GM18861 (cell line): Measurements from ENCODE around the gene CACNG7.
"Not testable (repeated sequence)": the region's sequence is repeated elsewhere in the genome, so short reads cannot be mapped to it uniquely, and the experiment has no call there.

ENCODE experiments used
- ATAC-seq: cut with Tn5 transposase; IDR thresholded peaks from one replicate; pipeline ENCODE4 v1.9.1; 2021; ENCODE audit not compliant: unreplicated experiment

CACNG7 gene

GRCh38 chr19:53908935-53909415, at the start of gene CACNG7:
Gene CACNG7, plus strand, starts transcription at chr19:53909278. Its CDS starts 3,554 bp downstream, at chr19:53912832.
- ATAC-seq, result no peak

GRCh38 chr19:53864308-53864836, 44.7 kb upstream of the CACNG7 start:
- no peak for ATAC-seq

GRCh38 chr19:53865523-53865917, 43.6 kb upstream of the CACNG7 start:
- no peak for ATAC-seq

GRCh38 chr19:53865918-53866864, 42.9 kb upstream of the CACNG7 start:
- ATAC-seq, result no peak

- ATAC-seq, result no peak
Observed at GRCh38 chr19:53866865-53867224, 42.2 kb upstream of the CACNG7 start.

GRCh38 chr19:53867225-53868090, 41.6 kb upstream of the CACNG7 start, which contains the start of gene MYADM:
Gene MYADM, plus strand, starts transcription at chr19:53867883. Its CDS starts 5,647 bp downstream, at chr19:53873530.
- peak; percentile 67 for ATAC-seq

GRCh38 chr19:53868091-53868891, 40.8 kb upstream of the CACNG7 start:
- ATAC-seq, result no peak

- ATAC-seq, result peak; percentile 29
Observed at GRCh38 chr19:53868892-53869804, 39.9 kb upstream of the CACNG7 start.

- not testable (repeated sequence) for ATAC-seq
Observed at GRCh38 chr19:53869805-53870484, 39.1 kb upstream of the CACNG7 start.

GRCh38 chr19:53870485-53870844, 38.6 kb upstream of the CACNG7 start:
- no peak for ATAC-seq

GRCh38 chr19:53871454-53871853, 37.6 kb upstream of the CACNG7 start:
- ATAC-seq, result no peak

GRCh38 chr19:53872762-53873161, 36.3 kb upstream of the CACNG7 start:
- no peak for ATAC-seq

- no peak for ATAC-seq
Observed at GRCh38 chr19:53873773-53874605, 35.1 kb upstream of the CACNG7 start.

GRCh38 chr19:53874606-53874990, 34.5 kb upstream of the CACNG7 start:
- no peak for ATAC-seq

GRCh38 chr19:53875602-53876325, 33.3 kb upstream of the CACNG7 start:
- ATAC-seq, result no peak

- no peak for ATAC-seq
Observed at GRCh38 chr19:53876651-53877224, 32.3 kb upstream of the CACNG7 start.

GRCh38 chr19:53877361-53877766, 31.7 kb upstream of the CACNG7 start:
- no peak for ATAC-seq
